NCI-H748 treated with DMSO at 0.1 percent for 48 hours (cell line): ENCODE data around the gene ENTPD2.

Experiments used
- DNase-seq: peaks from one replicate; lab custom pipeline; 2025; lab: John Stamatoyannopoulos, UW

The ENTPD2 gene

GRCh38 chr9:137030006-137030405 is 23.9 kb downstream of the ENTPD2 start:
- no peak for DNase-seq

- DNase-seq = peak; percentile 29
These were observed 24.6 kb downstream of the ENTPD2 start for GRCh38 chr9:137029058-137029936.

- DNase-seq = peak; percentile 29
These were observed 25.4 kb downstream of the ENTPD2 start for GRCh38 chr9:137028263-137029057.

GRCh38 chr9:137027369-137028262 is 26.2 kb downstream of the ENTPD2 start, which contains the start of gene ABCA2:
ABCA2 (minus strand) TSS chr9:137028237; CDS start chr9:137028140, 97 bp downstream.
- no peak for DNase-seq

GRCh38 chr9:137026828-137027227 is 27.0 kb downstream of the ENTPD2 start:
- DNase-seq = no peak

GRCh38 chr9:137026384-137026783 is 27.5 kb downstream of the ENTPD2 start:
- DNase-seq = no peak

- DNase-seq = peak; percentile 75
These were observed 28.3 kb downstream of the ENTPD2 start for GRCh38 chr9:137025517-137025966.

- no peak for DNase-seq
These were observed 30.3 kb downstream of the ENTPD2 start for GRCh38 chr9:137023583-137023991.

GRCh38 chr9:137023157-137023556 is 30.7 kb downstream of the ENTPD2 start:
- DNase-seq = no peak

GRCh38 chr9:137022662-137023008 is 31.2 kb downstream of the ENTPD2 start:
- DNase-seq = no peak

GRCh38 chr9:137021979-137022661 is 31.7 kb downstream of the ENTPD2 start:
- DNase-seq = peak; percentile 41

- DNase-seq = no peak
These were observed 32.3 kb downstream of the ENTPD2 start for GRCh38 chr9:137021568-137021978.

- DNase-seq = no peak
These were observed 32.9 kb downstream of the ENTPD2 start for GRCh38 chr9:137020771-137021567.

- DNase-seq = no peak
These were observed 33.8 kb downstream of the ENTPD2 start for GRCh38 chr9:137019891-137020683.

- no peak for DNase-seq
These were observed 34.9 kb downstream of the ENTPD2 start for GRCh38 chr9:137018761-137019559.

GRCh38 chr9:137017791-137018497 is 35.9 kb downstream of the ENTPD2 start:
- DNase-seq = no peak

GRCh38 chr9:137017071-137017470 is 36.8 kb downstream of the ENTPD2 start:
- DNase-seq = no peak

GRCh38 chr9:137016436-137016835 is 37.4 kb downstream of the ENTPD2 start:
- DNase-seq = no peak
